Keratinocyte (primary cell): Measurements from ENCODE around the gene GOLGA6A. TPM values are rescaled to one million over a fixed set of nuclear protein-coding genes. Genes with fewer than 3 reads are reported as not detected.
"Not testable (repeated sequence)": the region's sequence is repeated elsewhere in the genome, so short reads cannot be mapped to it uniquely, and the experiment has no call there.

Source experiments
- DNase-seq: peaks from one replicate; pipeline ENCODE4 v3.0.0-alpha.2; 2011; ENCODE audit warnings: low read depth, missing footprints, low spot score
- FAIRE-seq: peaks from 2 replicates; lab custom pipeline; 2011; peaks lifted over from hg19 to GRCh38; lab: Jason Lieb, UNC
- H2AFZ ChIP-seq: 2 replicates; pipeline ENCODE4 v1.6.0; 2012; ENCODE audit warnings: low read length, control low read depth, inconsistent platforms; ENCODE audit not compliant: control insufficient read depth
- H3K27ac ChIP-seq: 2 replicates; pipeline ENCODE4 v1.5.1; 2011; ENCODE audit warnings: low read length; ENCODE audit not compliant: control insufficient read depth, insufficient read depth
- H3K27me3 ChIP-seq: 3 replicates; pipeline ENCODE4 v1.6.0; 2011; ENCODE audit warnings: low read length; ENCODE audit not compliant: control insufficient read depth, insufficient read depth; ENCODE audit errors: extremely low read depth
- H3K36me3 ChIP-seq, 2 experiments: 2 replicates in 1 of 2; 3 replicates in 1 of 2; pipeline ENCODE4 v1.5.1; 2011; ENCODE audit warnings: low read length in 2 of 2, mild to moderate bottlenecking in 1 of 2; ENCODE audit not compliant: control insufficient read depth in 2 of 2, insufficient read depth in 2 of 2; ENCODE audit errors: extremely low read depth in 1 of 2
- H3K4me1 ChIP-seq: 3 replicates; pipeline ENCODE4 v1.5.1; 2011; ENCODE audit warnings: low read length; ENCODE audit not compliant: control insufficient read depth, insufficient read depth; ENCODE audit errors: extremely low read depth
- H3K4me2 ChIP-seq: 3 replicates; pipeline ENCODE4 v1.6.0; 2011; ENCODE audit warnings: low read depth, low read length; ENCODE audit not compliant: control insufficient read depth, insufficient read depth; ENCODE audit errors: extremely low read depth
- H3K4me3 ChIP-seq, 3 experiments: fragments of 200-600 bp in 1 of 3; sonication (generic) in 1 of 3; 2 replicates in 2 of 3; 3 replicates in 1 of 3; pipeline ENCODE4 v1.5.1; 2011 to 2016; ENCODE audit warnings: low read length in 3 of 3, mild to moderate bottlenecking in 3 of 3, control low read depth in 2 of 3, inconsistent platforms in 1 of 3, low read depth in 1 of 3, mixed read lengths in 1 of 3, mixed run types in 1 of 3, moderate library complexity in 1 of 3; ENCODE audit not compliant: control insufficient read depth in 2 of 3, insufficient read depth in 2 of 3; ENCODE audit errors: extremely low read depth in 1 of 3
- H3K79me2 ChIP-seq: 2 replicates; pipeline ENCODE4 v1.6.0; 2012; ENCODE audit warnings: low read length; ENCODE audit not compliant: control insufficient read depth, insufficient read depth
- H3K9ac ChIP-seq: 3 replicates; pipeline ENCODE4 v1.6.0; 2011; ENCODE audit warnings: low read length; ENCODE audit not compliant: control insufficient read depth, insufficient read depth; ENCODE audit errors: extremely low read depth
- H3K9me1 ChIP-seq: 3 replicates; pipeline ENCODE4 v1.6.0; 2011; ENCODE audit warnings: low read length; ENCODE audit not compliant: control insufficient read depth, insufficient read depth; ENCODE audit errors: extremely low read depth
- H3K9me3 ChIP-seq: 2 replicates; pipeline ENCODE4 v1.5.1; 2012; ENCODE audit warnings: low read depth, low read length; ENCODE audit not compliant: control insufficient read depth
- H4K20me1 ChIP-seq: 3 replicates; pipeline ENCODE4 v1.6.0; 2011; ENCODE audit warnings: low read length; ENCODE audit not compliant: control insufficient read depth, insufficient read depth; ENCODE audit errors: extremely low read depth
- CTCF ChIP-seq, 3 experiments: IDR thresholded peaks in 1 of 3; conservative IDR thresholded peaks in 1 of 3; optimal IDR thresholded peaks in 1 of 3; 2 replicates in 2 of 3; 3 replicates in 1 of 3; pipeline versions ENCODE3 to v1.5.1; 2011; ENCODE audit warnings: low read length in 3 of 3, mild to moderate bottlenecking in 3 of 3, moderate library complexity in 2 of 3, control low read depth in 1 of 3, inconsistent platforms in 1 of 3; ENCODE audit not compliant: insufficient read depth in 2 of 3; ENCODE audit errors: extremely low read depth in 1 of 3
- EZH2 ChIP-seq: IDR thresholded peaks from one replicate; pipeline ENCODE4 v1.6.1; 2012; ENCODE audit warnings: inconsistent platforms, mild to moderate bottlenecking, low read length, moderate library complexity
- dilution Hi-C: fragments of 300-500 bp; cut with MboI; formaldehyde crosslinking; loops from one replicate; pipeline ENCODE4 v1.7.0; 2020; ENCODE audit warnings: low sequenced_read_pairs; ENCODE audit not compliant: extremely low pct_ligation_motif_present
- polyA plus RNA-seq, 5 experiments: library from polyadenylated mRNA; depleted of rRNA in 3 of 5; stranded (reverse) in 3 of 5; stranded (forward) in 1 of 5; unstranded in 1 of 5; fragments of >200 nt; gene quantifications; 1 replicate in 1 of 5; 2 replicates in 3 of 5; 3 replicates in 1 of 5; pipeline versions ENCODE4 v1.2.1 to v1.2.3, GENCODE V29; 2011 to 2012; ENCODE audit warnings: missing spikeins in 2 of 5, low read depth in 1 of 5, low replicate concordance in 1 of 5

The GOLGA6A gene
- polyA plus RNA-seq, 1 donor (not counting 4 experiments of a cell fraction or from before 2014, with no cell fraction given), result not detected

- Histone ChIP-seq H3K27me3 (no peaks in the 10 kb centered on the region), H3K27ac (no peak overlapping the region), H3K9ac (no peak overlapping the region), H3K9me3 (no peaks in the 10 kb centered on the region), H3K4me1 (no peaks in the 10 kb centered on the region), H3K36me3 (no peaks in the 10 kb centered on the region), H2AFZ (no peak overlapping the region), H3K4me2 (no peak overlapping the region), H3K79me2 (no peaks in the 10 kb centered on the region), H4K20me1 (no peaks in the 10 kb centered on the region), H3K4me3 (no peak overlapping the region), H3K9me1 (no peaks in the 10 kb centered on the region)
- DNase-seq (no peak), FAIRE-seq (no peak)
- dilution Hi-C loops, result no loop called here
- TF ChIP-seq CTCF (optimal IDR thresholded peaks at IDR 0.05 in 1 of 3, IDR thresholded peaks at IDR 0.05 in 1 of 3, conservative IDR thresholded peaks at IDR 0.05 in 1 of 3; ENCODE audit: extremely low read depth in 1 of 3, insufficient read depth in 2 of 3, low read length in 3 of 3) (no peak), EZH2 (no peak)
Observed at GRCh38 chr15:74109713-74110112, 27.4 kb upstream of the GOLGA6A start.

GRCh38 chr15:74108611-74109010, 26.3 kb upstream of the GOLGA6A start:
- dilution Hi-C loops, H3K79me2 ChIP-seq, H3K4me3 ChIP-seq, H3K9me3 ChIP-seq, H3K4me2 ChIP-seq, H3K9me1 ChIP-seq, H3K27ac ChIP-seq, H2AFZ ChIP-seq, H3K27me3 ChIP-seq, DNase-seq, H3K9ac ChIP-seq, H3K36me3 ChIP-seq, H3K4me1 ChIP-seq, FAIRE-seq, H4K20me1 ChIP-seq: not testable (repeated sequence)
- peak in 1 of 3 experiments; percentile 11 for TF ChIP-seq CTCF (optimal IDR thresholded peaks at IDR 0.05 in 1 of 3, IDR thresholded peaks at IDR 0.05 in 1 of 3, conservative IDR thresholded peaks at IDR 0.05 in 1 of 3; ENCODE audit: extremely low read depth in 1 of 3, insufficient read depth in 2 of 3, low read length in 3 of 3)
